ENCODE results near the gene PDE11A. TPM values are rescaled to one million over a fixed set of nuclear protein-coding genes. Genes with fewer than 3 reads are reported as not detected.

Gene PDE11A
- total RNA-seq, 5 donors from 2014 or later (not counting 1 experiment from before 2014, with no cell fraction given), result not detected

GRCh38 chr2:178112202-178113152 lies 39.9 kb upstream of the PDE11A start, which contains the start of gene RBM45:
RBM45 (plus strand) TSS chr2:178112437; CDS start chr2:178112547, 110 bp downstream.
- no peaks in the 10 kb centered on the region for H3K9me3 Mint-ChIP-seq
- peaks cover 3% of the 10 kb centered on the region for H3K36me3 Mint-ChIP-seq
- CTCF ChIA-PET, result interaction anchor here (0.6 to 2.4 kb wide), 13 partner anchors 8 to 302 kb away, joined by 3 to 11 read pairs (median 3); no protein-coding TSS in a partner anchor
- Histone ChIP-seq H3K9me3 (no peaks in the 10 kb centered on the region), H3K36me3 (ENCODE audit: control insufficient read depth in 2 of 2, extremely low read depth in 1 of 2, insufficient read depth in 1 of 2, low read length in 1 of 2) (peaks cover 2 to 3% of the 10 kb centered on the region in 2 donors), H3K27me3 (replicated peaks in 1 of 2; ENCODE audit: control insufficient read depth in 2 of 2, extremely low read depth in 1 of 2, insufficient read depth in 2 of 2, low read length in 1 of 2) (peaks cover 0 to 7% of the 10 kb centered on the region in 2 experiments), H3K4me1 (ENCODE audit: control insufficient read depth in 1 of 2, extremely low read depth in 1 of 2, insufficient read depth in 2 of 2, low read length in 2 of 2) (peaks cover 2 to 14% of the 10 kb centered on the region in 2 experiments), H3K4me3 (ENCODE audit: control insufficient read depth in 1 of 2, extremely low read depth in 1 of 2, low read length in 1 of 2) (peak within 1 kb of the TSS; percentile 83 to 98), H3K27ac (ENCODE audit: low read length) (peak within 1 kb of the TSS; percentile 38)
- H3K27me3 Mint-ChIP-seq, result no peaks in the 10 kb centered on the region
- peaks cover 33 to 44% (median 41%) of the 10 kb centered on the region in 3 donors for H3K4me1 Mint-ChIP-seq
- DNase-seq (peak; percentile 52 to 90 (median 74)), ATAC-seq (replicated peaks in 1 of 4) (peak; percentile 92 to 93 (median 92))
- H3K4me3 Mint-ChIP-seq, result peak within 1 kb of the TSS; percentile 87 to 95 (median 93)
- H3K27ac Mint-ChIP-seq, result peak within 1 kb of the TSS; percentile 74 to 89
- under 1% methylated on average over 52 of the region's 60 CpGs for WGBS (ENCODE audit: insufficient coverage)
- POLR2A ChIA-PET, result interaction anchor here (0.5 to 1.1 kb wide), 2 partner anchors 301 to 332 kb away, joined by 3 read pairs; no protein-coding TSS in a partner anchor

- H3K36me3 Mint-ChIP-seq, result peaks cover 3% of the 10 kb centered on the region
- Histone ChIP-seq H3K4me1 (ENCODE audit: control insufficient read depth in 1 of 2, extremely low read depth in 1 of 2, insufficient read depth in 2 of 2, low read length in 2 of 2) (peaks cover 2 to 14% of the 10 kb centered on the region in 2 experiments), H3K27me3 (replicated peaks in 1 of 2; ENCODE audit: control insufficient read depth in 2 of 2, extremely low read depth in 1 of 2, insufficient read depth in 2 of 2, low read length in 1 of 2) (peaks cover 0 to 7% of the 10 kb centered on the region in 2 experiments), H3K36me3 (ENCODE audit: control insufficient read depth in 2 of 2, extremely low read depth in 1 of 2, insufficient read depth in 1 of 2, low read length in 1 of 2) (peaks cover 0 to 3% of the 10 kb centered on the region in 2 donors), H3K9me3 (no peaks in the 10 kb centered on the region), H3K27ac (ENCODE audit: low read length) (peak overlapping the region; percentile 38), H3K4me3 (ENCODE audit: control insufficient read depth in 1 of 2, extremely low read depth in 1 of 2, low read length in 1 of 2) (peak overlapping the region; percentile 83 to 98)
- DNase-seq (no peak), ATAC-seq (replicated peaks in 1 of 4) (no peak)
- WGBS (ENCODE audit: insufficient coverage), result no CpG with 5 or more reads among the region's 1 CpG
- no peaks in the 10 kb centered on the region for H3K27me3 Mint-ChIP-seq
- peak overlapping the region; percentile 74 to 89 for H3K27ac Mint-ChIP-seq
- H3K4me3 Mint-ChIP-seq, result peak overlapping the region; percentile 87 to 95 (median 93)
- CTCF ChIA-PET, result interaction anchor here (0.6 to 2.4 kb wide), 12 partner anchors 8 to 303 kb away, joined by 3 to 11 read pairs (median 3); no protein-coding TSS in a partner anchor
- no peaks in the 10 kb centered on the region for H3K9me3 Mint-ChIP-seq
- peaks cover 33 to 44% (median 39%) of the 10 kb centered on the region in 3 donors for H3K4me1 Mint-ChIP-seq
- POLR2A ChIA-PET, result interaction anchor here in 1 of 2 donors (0.5 kb wide), 1 partner anchor 331 kb away, joined by 3 read pairs; no protein-coding TSS in a partner anchor
Observed at GRCh38 chr2:178111743-178112142, 39.2 kb upstream of the PDE11A start.

GRCh38 chr2:178110681-178111080 lies 38.1 kb upstream of the PDE11A start:
- Mint-ChIP-seq H3K27me3 (no peaks in the 10 kb centered on the region), H3K4me3 (no peak overlapping the region), H3K27ac (no peak overlapping the region), H3K9me3 (no peaks in the 10 kb centered on the region), H3K4me1 (peaks cover 33 to 41% (median 35%) of the 10 kb centered on the region in 3 donors), H3K36me3 (no peaks in the 10 kb centered on the region)
- Histone ChIP-seq H3K27me3 (replicated peaks in 1 of 2; ENCODE audit: control insufficient read depth in 2 of 2, extremely low read depth in 1 of 2, insufficient read depth in 2 of 2, low read length in 1 of 2) (peaks cover 0 to 7% of the 10 kb centered on the region in 2 experiments), H3K27ac (ENCODE audit: low read length) (no peak overlapping the region), H3K9me3 (no peaks in the 10 kb centered on the region), H3K4me1 (ENCODE audit: control insufficient read depth in 1 of 2, extremely low read depth in 1 of 2, insufficient read depth in 2 of 2, low read length in 2 of 2) (peaks cover 2 to 14% of the 10 kb centered on the region in 2 experiments), H3K4me3 (ENCODE audit: control insufficient read depth in 1 of 2, extremely low read depth in 1 of 2, low read length in 1 of 2) (no peak overlapping the region), H3K36me3 (ENCODE audit: control insufficient read depth in 2 of 2, extremely low read depth in 1 of 2, insufficient read depth in 1 of 2, low read length in 1 of 2) (no peaks in the 10 kb centered on the region)
- ATAC-seq (replicated peaks in 1 of 4), result no peak
- CTCF ChIA-PET, result interaction anchor here (1.0 to 1.4 kb wide), 2 partner anchors 10 to 21 kb away, joined by 3 read pairs; no protein-coding TSS in a partner anchor
- no peak for DNase-seq
- POLR2A ChIA-PET, result no interaction called here
- 100% methylated on average over 2 of the region's 4 CpGs for WGBS (ENCODE audit: insufficient coverage)

GRCh38 chr2:178109813-178110212 lies 37.2 kb upstream of the PDE11A start:
- WGBS (ENCODE audit: insufficient coverage), result no CpG with 5 or more reads among the region's 1 CpG
- no peak overlapping the region for H3K4me3 Mint-ChIP-seq
- H3K36me3 Mint-ChIP-seq, result no peaks in the 10 kb centered on the region
- H3K4me3 ChIP-seq (ENCODE audit: control insufficient read depth in 1 of 2, extremely low read depth in 1 of 2, low read length in 1 of 2), result no peak overlapping the region
- POLR2A ChIA-PET, result no interaction called here
- H3K27me3 ChIP-seq (replicated peaks in 1 of 2; ENCODE audit: control insufficient read depth in 2 of 2, extremely low read depth in 1 of 2, insufficient read depth in 2 of 2, low read length in 1 of 2), result peaks cover 0 to 7% of the 10 kb centered on the region in 2 experiments
- DNase-seq (peak in 1 of 35 experiments; percentile 49), ATAC-seq (replicated peaks in 1 of 4) (no peak)
- no peak overlapping the region for H3K27ac ChIP-seq (ENCODE audit: low read length)
- no peaks in the 10 kb centered on the region for H3K36me3 ChIP-seq (ENCODE audit: control insufficient read depth in 2 of 2, extremely low read depth in 1 of 2, insufficient read depth in 1 of 2, low read length in 1 of 2)
- H3K4me1 Mint-ChIP-seq, result peaks cover 26 to 33% (median 30%) of the 10 kb centered on the region in 3 donors
- CTCF ChIA-PET, result no interaction called here
- H3K9me3 ChIP-seq, result no peaks in the 10 kb centered on the region
- no peak overlapping the region for H3K27ac Mint-ChIP-seq
- H3K27me3 Mint-ChIP-seq, result no peaks in the 10 kb centered on the region
- H3K4me1 ChIP-seq (ENCODE audit: control insufficient read depth in 1 of 2, extremely low read depth in 1 of 2, insufficient read depth in 2 of 2, low read length in 2 of 2), result peaks cover 2 to 14% of the 10 kb centered on the region in 2 experiments
- H3K9me3 Mint-ChIP-seq, result no peaks in the 10 kb centered on the region

GRCh38 chr2:178108176-178108575 lies 35.6 kb upstream of the PDE11A start:
- peaks cover 11 to 18% (median 17%) of the 10 kb centered on the region in 3 donors for H3K4me1 Mint-ChIP-seq
- H3K27me3 ChIP-seq (replicated peaks in 1 of 2; ENCODE audit: control insufficient read depth in 2 of 2, extremely low read depth in 1 of 2, insufficient read depth in 2 of 2, low read length in 1 of 2), result peaks cover 0 to 7% of the 10 kb centered on the region in 2 experiments
- H3K27ac ChIP-seq (ENCODE audit: low read length), result no peak overlapping the region
- no peak overlapping the region for H3K27ac Mint-ChIP-seq
- no peak overlapping the region for H3K4me3 ChIP-seq (ENCODE audit: control insufficient read depth in 1 of 2, extremely low read depth in 1 of 2, low read length in 1 of 2)
- DNase-seq (no peak), ATAC-seq (replicated peaks in 1 of 4) (no peak)
- no peaks in the 10 kb centered on the region for H3K27me3 Mint-ChIP-seq
- H3K9me3 ChIP-seq, result no peaks in the 10 kb centered on the region
- H3K36me3 ChIP-seq (ENCODE audit: control insufficient read depth in 2 of 2, extremely low read depth in 1 of 2, insufficient read depth in 1 of 2, low read length in 1 of 2), result no peaks in the 10 kb centered on the region
- no peak overlapping the region for H3K4me3 Mint-ChIP-seq
- POLR2A ChIA-PET, result no interaction called here
- H3K9me3 Mint-ChIP-seq, result no peaks in the 10 kb centered on the region
- CTCF ChIA-PET, result no interaction called here
- H3K4me1 ChIP-seq (ENCODE audit: control insufficient read depth in 1 of 2, extremely low read depth in 1 of 2, insufficient read depth in 2 of 2, low read length in 2 of 2), result peaks cover 0 to 14% of the 10 kb centered on the region in 2 experiments
- WGBS (ENCODE audit: insufficient coverage), result 94% methylated on average over 18 of the region's 21 CpGs
- no peaks in the 10 kb centered on the region for H3K36me3 Mint-ChIP-seq

GRCh38 chr2:178106053-178106452 lies 33.5 kb upstream of the PDE11A start:
- Mint-ChIP-seq H3K27me3 (no peaks in the 10 kb centered on the region), H3K4me1 (peaks cover 0 to 2% (median 0%) of the 10 kb centered on the region in 3 donors), H3K36me3 (no peaks in the 10 kb centered on the region), H3K27ac (no peak overlapping the region), H3K4me3 (no peak overlapping the region), H3K9me3 (no peaks in the 10 kb centered on the region)
- no peak for DNase-seq
- H3K4me3 ChIP-seq (ENCODE audit: control insufficient read depth in 1 of 2, extremely low read depth in 1 of 2, low read length in 1 of 2), result no peak overlapping the region
- ATAC-seq (replicated peaks in 1 of 4), result no peak
- H3K27ac ChIP-seq (ENCODE audit: low read length), result no peak overlapping the region
- no peaks in the 10 kb centered on the region for H3K36me3 ChIP-seq (ENCODE audit: control insufficient read depth in 2 of 2, extremely low read depth in 1 of 2, insufficient read depth in 1 of 2, low read length in 1 of 2)
- H3K4me1 ChIP-seq (ENCODE audit: control insufficient read depth in 1 of 2, extremely low read depth in 1 of 2, insufficient read depth in 2 of 2, low read length in 2 of 2), result no peaks in the 10 kb centered on the region
- H3K9me3 ChIP-seq, result no peaks in the 10 kb centered on the region
- whole genome bisulfite sequencing (ENCODE audit: insufficient coverage), result 100% methylated on average over 1 of the region's 2 CpGs
- ChIA-PET CTCF (interaction anchor here in 1 of 2 donors (0.9 to 1.1 kb wide), 3 partner anchors 10 to 268 kb away, joined by 3 to 4 read pairs (median 4); no protein-coding TSS in a partner anchor), POLR2A (no interaction called here)
- H3K27me3 ChIP-seq (replicated peaks in 1 of 2; ENCODE audit: control insufficient read depth in 2 of 2, extremely low read depth in 1 of 2, insufficient read depth in 2 of 2, low read length in 1 of 2), result peaks cover 0 to 7% of the 10 kb centered on the region in 2 experiments

Measured in T-cell (primary cell).